Hepatocyte (in vitro differentiated cells): ENCODE data around the gene ANKRD11.

ENCODE experiments used
- EZH2 ChIP-seq: fragments of 200-600 bp; sonication (generic); IDR thresholded peaks from 2 replicates; pipeline ENCODE4 v1.6.1; 2016; ENCODE audit warnings: antibody characterized with exemption, mild to moderate bottlenecking, borderline replicate concordance
- EZH2phosphoT487 ChIP-seq: fragments of 200-600 bp; sonication (generic); IDR thresholded peaks from one replicate; pipeline ENCODE4 v1.6.1; 2018; ENCODE audit warnings: antibody characterized with exemption, mild to moderate bottlenecking, low read depth, moderate library complexity; ENCODE audit not compliant: unreplicated experiment, severe bottlenecking
- TF ChIP-seq, protein P1 (sequence below): fragments of 200-600 bp; sonication (generic); IDR thresholded peaks from 2 replicates; pipeline ENCODE4 v1.5.1; 2016; ENCODE audit warnings: antibody characterized with exemption, mild to moderate bottlenecking; ENCODE audit not compliant: poor library complexity

DNA sequence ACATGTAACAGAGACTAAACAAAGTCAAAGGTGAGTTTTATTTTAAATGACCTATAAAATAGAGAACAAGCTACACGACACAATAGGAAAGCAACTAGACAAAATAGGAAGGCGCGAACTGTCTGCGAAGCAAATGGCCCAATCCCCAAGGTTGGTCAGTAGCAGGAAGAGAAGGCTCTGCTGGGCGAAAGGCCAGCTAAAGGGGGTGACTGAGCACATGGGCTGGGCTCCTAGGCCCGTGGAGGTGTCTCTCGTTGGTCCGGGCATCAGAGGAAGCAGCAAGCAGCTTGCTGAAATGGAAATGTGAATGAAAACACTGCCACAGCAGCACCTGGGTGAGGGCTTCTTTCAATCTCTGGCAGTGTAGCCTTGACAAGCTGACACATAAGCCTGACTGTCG lies 143.5 kb downstream of the ANKRD11 start:
- TF ChIP-seq, protein P1, sequence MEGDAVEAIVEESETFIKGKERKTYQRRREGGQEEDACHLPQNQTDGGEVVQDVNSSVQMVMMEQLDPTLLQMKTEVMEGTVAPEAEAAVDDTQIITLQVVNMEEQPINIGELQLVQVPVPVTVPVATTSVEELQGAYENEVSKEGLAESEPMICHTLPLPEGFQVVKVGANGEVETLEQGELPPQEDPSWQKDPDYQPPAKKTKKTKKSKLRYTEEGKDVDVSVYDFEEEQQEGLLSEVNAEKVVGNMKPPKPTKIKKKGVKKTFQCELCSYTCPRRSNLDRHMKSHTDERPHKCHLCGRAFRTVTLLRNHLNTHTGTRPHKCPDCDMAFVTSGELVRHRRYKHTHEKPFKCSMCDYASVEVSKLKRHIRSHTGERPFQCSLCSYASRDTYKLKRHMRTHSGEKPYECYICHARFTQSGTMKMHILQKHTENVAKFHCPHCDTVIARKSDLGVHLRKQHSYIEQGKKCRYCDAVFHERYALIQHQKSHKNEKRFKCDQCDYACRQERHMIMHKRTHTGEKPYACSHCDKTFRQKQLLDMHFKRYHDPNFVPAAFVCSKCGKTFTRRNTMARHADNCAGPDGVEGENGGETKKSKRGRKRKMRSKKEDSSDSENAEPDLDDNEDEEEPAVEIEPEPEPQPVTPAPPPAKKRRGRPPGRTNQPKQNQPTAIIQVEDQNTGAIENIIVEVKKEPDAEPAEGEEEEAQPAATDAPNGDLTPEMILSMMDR: no peak
- TF ChIP-seq EZH2 (no peak), EZH2phosphoT487 (no peak)
